ENCODE measurements around the gene FAM135A. TPM values are rescaled to one million over a fixed set of nuclear protein-coding genes. Genes with fewer than 3 reads are reported as not detected.

The FAM135A gene
- total and polyA plus RNA-seq, 4 donors = 2.7 to 15.6 (median 5.8) TPM

DNA sequence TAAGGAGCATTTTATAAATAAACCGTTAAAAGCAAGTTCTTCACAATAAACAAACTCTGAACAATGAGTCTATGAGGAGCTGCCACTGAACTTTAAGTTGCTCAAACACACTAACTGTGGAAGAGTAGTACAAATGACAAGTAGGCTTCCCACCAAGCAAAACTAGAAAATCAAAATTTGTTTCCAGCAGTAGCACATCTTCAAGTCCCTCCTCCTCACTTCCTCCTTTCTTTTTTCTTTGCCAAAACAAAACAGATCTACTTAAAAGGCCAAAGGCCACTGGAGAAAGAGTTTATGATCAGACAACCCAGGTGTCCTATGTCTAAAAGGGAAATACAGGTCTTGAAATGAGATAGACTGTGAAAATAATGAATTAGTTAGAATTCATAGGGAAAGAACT lies 17.1 kb upstream of the FAM135A start:
- Histone ChIP-seq H3K9ac (ENCODE audit: low read depth in 1 of 2, low read length in 2 of 2) (no peak overlapping the region), H3K27ac (ENCODE audit: low read depth in 1 of 2, low read length in 2 of 2) (no peak overlapping the region), H3K9me3 (ENCODE audit: control insufficient read depth in 4 of 4, low read length in 3 of 4) (no peaks in the 10 kb centered on the region)

More for the DNA sequence above, 17.1 kb upstream of the FAM135A start:
- 62% methylated on average over 1 of the region's 1 CpG for WGBS
- TF ChIP-seq HNF4G (IDR thresholded peaks at IDR 0.05) (no peak), FOXA1 (IDR thresholded peaks at IDR 0.05) (no peak), EGR1 (IDR thresholded peaks at IDR 0.05; ENCODE audit: low read depth in 2 of 2) (no peak), GABPA (IDR thresholded peaks at IDR 0.05 in 1 of 2, conservative IDR thresholded peaks at IDR 0.05 in 1 of 2) (no peak), RXRA (IDR thresholded peaks at IDR 0.05) (no peak), JUND (IDR thresholded peaks at IDR 0.05) (no peak), YY1 (IDR thresholded peaks at IDR 0.05) (no peak), TAF1 (conservative IDR thresholded peaks at IDR 0.05) (no peak), HNF4A (conservative IDR thresholded peaks at IDR 0.05) (no peak), SP1 (IDR thresholded peaks at IDR 0.05) (no peak), NR2F2 (IDR thresholded peaks at IDR 0.05) (no peak), RAD21 (IDR thresholded peaks at IDR 0.05) (no peak), FOXA2 (IDR thresholded peaks at IDR 0.05) (no peak)
- TF ChIP-seq, protein P1, sequence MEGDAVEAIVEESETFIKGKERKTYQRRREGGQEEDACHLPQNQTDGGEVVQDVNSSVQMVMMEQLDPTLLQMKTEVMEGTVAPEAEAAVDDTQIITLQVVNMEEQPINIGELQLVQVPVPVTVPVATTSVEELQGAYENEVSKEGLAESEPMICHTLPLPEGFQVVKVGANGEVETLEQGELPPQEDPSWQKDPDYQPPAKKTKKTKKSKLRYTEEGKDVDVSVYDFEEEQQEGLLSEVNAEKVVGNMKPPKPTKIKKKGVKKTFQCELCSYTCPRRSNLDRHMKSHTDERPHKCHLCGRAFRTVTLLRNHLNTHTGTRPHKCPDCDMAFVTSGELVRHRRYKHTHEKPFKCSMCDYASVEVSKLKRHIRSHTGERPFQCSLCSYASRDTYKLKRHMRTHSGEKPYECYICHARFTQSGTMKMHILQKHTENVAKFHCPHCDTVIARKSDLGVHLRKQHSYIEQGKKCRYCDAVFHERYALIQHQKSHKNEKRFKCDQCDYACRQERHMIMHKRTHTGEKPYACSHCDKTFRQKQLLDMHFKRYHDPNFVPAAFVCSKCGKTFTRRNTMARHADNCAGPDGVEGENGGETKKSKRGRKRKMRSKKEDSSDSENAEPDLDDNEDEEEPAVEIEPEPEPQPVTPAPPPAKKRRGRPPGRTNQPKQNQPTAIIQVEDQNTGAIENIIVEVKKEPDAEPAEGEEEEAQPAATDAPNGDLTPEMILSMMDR (IDR thresholded peaks at IDR 0.05; ENCODE audit: low read depth, low read length, missing input control) = no peak
- TF ChIP-seq, protein P2, sequence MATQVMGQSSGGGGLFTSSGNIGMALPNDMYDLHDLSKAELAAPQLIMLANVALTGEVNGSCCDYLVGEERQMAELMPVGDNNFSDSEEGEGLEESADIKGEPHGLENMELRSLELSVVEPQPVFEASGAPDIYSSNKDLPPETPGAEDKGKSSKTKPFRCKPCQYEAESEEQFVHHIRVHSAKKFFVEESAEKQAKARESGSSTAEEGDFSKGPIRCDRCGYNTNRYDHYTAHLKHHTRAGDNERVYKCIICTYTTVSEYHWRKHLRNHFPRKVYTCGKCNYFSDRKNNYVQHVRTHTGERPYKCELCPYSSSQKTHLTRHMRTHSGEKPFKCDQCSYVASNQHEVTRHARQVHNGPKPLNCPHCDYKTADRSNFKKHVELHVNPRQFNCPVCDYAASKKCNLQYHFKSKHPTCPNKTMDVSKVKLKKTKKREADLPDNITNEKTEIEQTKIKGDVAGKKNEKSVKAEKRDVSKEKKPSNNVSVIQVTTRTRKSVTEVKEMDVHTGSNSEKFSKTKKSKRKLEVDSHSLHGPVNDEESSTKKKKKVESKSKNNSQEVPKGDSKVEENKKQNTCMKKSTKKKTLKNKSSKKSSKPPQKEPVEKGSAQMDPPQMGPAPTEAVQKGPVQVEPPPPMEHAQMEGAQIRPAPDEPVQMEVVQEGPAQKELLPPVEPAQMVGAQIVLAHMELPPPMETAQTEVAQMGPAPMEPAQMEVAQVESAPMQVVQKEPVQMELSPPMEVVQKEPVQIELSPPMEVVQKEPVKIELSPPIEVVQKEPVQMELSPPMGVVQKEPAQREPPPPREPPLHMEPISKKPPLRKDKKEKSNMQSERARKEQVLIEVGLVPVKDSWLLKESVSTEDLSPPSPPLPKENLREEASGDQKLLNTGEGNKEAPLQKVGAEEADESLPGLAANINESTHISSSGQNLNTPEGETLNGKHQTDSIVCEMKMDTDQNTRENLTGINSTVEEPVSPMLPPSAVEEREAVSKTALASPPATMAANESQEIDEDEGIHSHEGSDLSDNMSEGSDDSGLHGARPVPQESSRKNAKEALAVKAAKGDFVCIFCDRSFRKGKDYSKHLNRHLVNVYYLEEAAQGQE (IDR thresholded peaks at IDR 0.05) = no peak
- TF ChIP-seq, protein P3, sequence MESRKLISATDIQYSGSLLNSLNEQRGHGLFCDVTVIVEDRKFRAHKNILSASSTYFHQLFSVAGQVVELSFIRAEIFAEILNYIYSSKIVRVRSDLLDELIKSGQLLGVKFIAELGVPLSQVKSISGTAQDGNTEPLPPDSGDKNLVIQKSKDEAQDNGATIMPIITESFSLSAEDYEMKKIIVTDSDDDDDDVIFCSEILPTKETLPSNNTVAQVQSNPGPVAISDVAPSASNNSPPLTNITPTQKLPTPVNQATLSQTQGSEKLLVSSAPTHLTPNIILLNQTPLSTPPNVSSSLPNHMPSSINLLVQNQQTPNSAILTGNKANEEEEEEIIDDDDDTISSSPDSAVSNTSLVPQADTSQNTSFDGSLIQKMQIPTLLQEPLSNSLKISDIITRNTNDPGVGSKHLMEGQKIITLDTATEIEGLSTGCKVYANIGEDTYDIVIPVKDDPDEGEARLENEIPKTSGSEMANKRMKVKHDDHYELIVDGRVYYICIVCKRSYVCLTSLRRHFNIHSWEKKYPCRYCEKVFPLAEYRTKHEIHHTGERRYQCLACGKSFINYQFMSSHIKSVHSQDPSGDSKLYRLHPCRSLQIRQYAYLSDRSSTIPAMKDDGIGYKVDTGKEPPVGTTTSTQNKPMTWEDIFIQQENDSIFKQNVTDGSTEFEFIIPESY (IDR thresholded peaks at IDR 0.05) = no peak
- TF ChIP-seq, protein P4, sequence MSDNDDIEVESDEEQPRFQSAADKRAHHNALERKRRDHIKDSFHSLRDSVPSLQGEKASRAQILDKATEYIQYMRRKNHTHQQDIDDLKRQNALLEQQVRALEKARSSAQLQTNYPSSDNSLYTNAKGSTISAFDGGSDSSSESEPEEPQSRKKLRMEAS (IDR thresholded peaks at IDR 0.05) = no peak
- TF ChIP-seq, protein P5, sequence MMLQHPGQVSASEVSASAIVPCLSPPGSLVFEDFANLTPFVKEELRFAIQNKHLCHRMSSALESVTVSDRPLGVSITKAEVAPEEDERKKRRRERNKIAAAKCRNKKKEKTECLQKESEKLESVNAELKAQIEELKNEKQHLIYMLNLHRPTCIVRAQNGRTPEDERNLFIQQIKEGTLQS (IDR thresholded peaks at IDR 0.05) = no peak
- no peaks in the 10 kb centered on the region for H3K27me3 ChIP-seq (ENCODE audit: control insufficient read depth in 4 of 4, insufficient read depth in 4 of 4, low read length in 3 of 4)
- H3K4me3 ChIP-seq (ENCODE audit: low read depth in 1 of 3, low read length in 3 of 3) = no peak overlapping the region
- no peaks in the 10 kb centered on the region for H3K36me3 ChIP-seq (ENCODE audit: control insufficient read depth in 4 of 4, insufficient read depth in 3 of 4, low read depth in 1 of 4, low read length in 3 of 4)
- peaks cover 0 to 5% (median 0%) of the 10 kb centered on the region in 4 donors for H3K4me1 ChIP-seq (ENCODE audit: control insufficient read depth in 4 of 4, insufficient read depth in 4 of 4, low read length in 3 of 4)
- DNase-seq (ENCODE audit: low spot score) = no peak

Data from liver (tissue), 9 donors.